Stimulated activated CD8-positive, alpha-beta memory T cell treated with anti-CD3 and anti-CD28 coated beads, Interleukin-15, amount 100 ng/mL, for 24 hours (primary cell): ENCODE measurements around the gene KMT2B.
"Not testable (repeated sequence)": the region's sequence is repeated elsewhere in the genome, so short reads cannot be mapped to it uniquely, and the experiment has no call there.

Experiments
- DNase-seq: peaks from one replicate; pipeline ENCODE4 v3.0.0-alpha.2; 2020; ENCODE audit warnings: low read depth

Gene KMT2B

GRCh38 chr19:35712567-35713505 is 5.0 kb upstream of the KMT2B start:
- peak; percentile 47 for DNase-seq

GRCh38 chr19:35713506-35713850 is 4.3 kb upstream of the KMT2B start:
- DNase-seq, result no peak

- no peak for DNase-seq
Measured at GRCh38 chr19:35713904-35714495, 3.8 kb upstream of the KMT2B start.

GRCh38 chr19:35714601-35715354 is 3.0 kb upstream of the KMT2B start:
- DNase-seq, result no peak

GRCh38 chr19:35715355-35715809 is 2.4 kb upstream of the KMT2B start:
- no peak for DNase-seq

GRCh38 chr19:35715981-35716800 is 1.6 kb upstream of the KMT2B start:
- no peak for DNase-seq

- DNase-seq, result peak; percentile 57
Measured at GRCh38 chr19:35716801-35717664, 770 bp upstream of the KMT2B start.

GRCh38 chr19:35718345-35719041 is 690 bp downstream of the KMT2B start:
- DNase-seq, result no peak

- DNase-seq, result no peak
Measured at GRCh38 chr19:35719402-35720162, 1.8 kb downstream of the KMT2B start.

- DNase-seq, result no peak
Measured at GRCh38 chr19:35720163-35720524, 2.3 kb downstream of the KMT2B start.

GRCh38 chr19:35720648-35721047 is 2.8 kb downstream of the KMT2B start:
- DNase-seq, result no peak

- no peak for DNase-seq
Measured at GRCh38 chr19:35721374-35721773, 3.6 kb downstream of the KMT2B start.

- no peak for DNase-seq
Measured at GRCh38 chr19:35722461-35722860, 4.7 kb downstream of the KMT2B start.

- no peak for DNase-seq
Measured at GRCh38 chr19:35722897-35723296, 5.1 kb downstream of the KMT2B start.

- DNase-seq, result no peak
Measured at GRCh38 chr19:35723671-35724070, 5.9 kb downstream of the KMT2B start.

- DNase-seq, result not testable (repeated sequence)
Measured at GRCh38 chr19:35724132-35724531, 6.3 kb downstream of the KMT2B start.

- DNase-seq, result no peak
Measured at GRCh38 chr19:35724560-35724959, 6.8 kb downstream of the KMT2B start.

- no peak for DNase-seq
Measured at GRCh38 chr19:35725216-35725861, 7.5 kb downstream of the KMT2B start.
